OCI-LY3 (cell line): ENCODE data around the gene ANKRD34A.

Experiments used
- CTCF ChIP-seq: fragments of 200-600, 300-600 bp; sonication (generic); IDR thresholded peaks from 2 replicates; pipeline ENCODE4 v1.5.1; 2014; ENCODE audit warnings: antibody characterized with exemption, low read length, low read depth
- EZH2phosphoT487 ChIP-seq: fragments of 200-600 bp; shearing (Covaris generic); IDR thresholded peaks from 2 replicates; pipeline ENCODE4 v1.6.1; 2018; ENCODE audit warnings: antibody characterized with exemption, mixed run types, low read depth

- TF ChIP-seq CTCF (no peak), EZH2phosphoT487 (no peak)
Measured at GRCh38 chr1:145977016-145977415, 12.6 kb upstream of the ANKRD34A start.
